AG09309 (cell line): ENCODE data around the gene NCKAP1.

Experiments
- DNase-seq: peaks from one replicate; pipeline ENCODE4 v3.0.0-alpha.2; 2010; ENCODE audit warnings: low read depth
- H3K4me3 ChIP-seq: 2 replicates; pipeline ENCODE4 v1.5.1; 2011; ENCODE audit warnings: mild to moderate bottlenecking, low read depth, low read length, moderate library complexity; ENCODE audit not compliant: control insufficient read depth
- TF ChIP-seq, protein P1 (sequence below): IDR thresholded peaks from 2 replicates; pipeline ENCODE4 v1.5.1; 2011; ENCODE audit warnings: mild to moderate bottlenecking, low read depth, low read length, inconsistent platforms; ENCODE audit not compliant: insufficient read depth, control insufficient read depth; ENCODE audit errors: missing control alignments

Gene NCKAP1

DNA sequence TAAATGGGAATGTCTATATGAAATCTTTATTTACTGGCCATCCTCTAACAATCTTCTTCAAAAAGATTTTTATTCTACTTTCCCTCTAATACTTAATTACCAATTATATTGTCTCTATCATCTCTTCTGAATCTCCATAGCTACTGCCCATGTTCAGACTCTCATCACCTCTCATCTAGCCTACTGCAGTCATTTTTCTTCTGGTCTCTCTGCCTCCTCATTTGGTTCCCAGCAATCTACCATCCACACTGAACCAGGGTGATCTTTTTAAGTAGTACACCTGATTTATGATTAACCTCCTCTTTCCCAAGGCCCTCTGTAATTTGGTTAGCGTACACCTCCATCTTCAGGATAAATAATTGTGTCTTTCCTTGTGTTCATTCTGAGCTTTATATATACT, 57.6 kb downstream of the NCKAP1 start:
- TF ChIP-seq, protein P1, sequence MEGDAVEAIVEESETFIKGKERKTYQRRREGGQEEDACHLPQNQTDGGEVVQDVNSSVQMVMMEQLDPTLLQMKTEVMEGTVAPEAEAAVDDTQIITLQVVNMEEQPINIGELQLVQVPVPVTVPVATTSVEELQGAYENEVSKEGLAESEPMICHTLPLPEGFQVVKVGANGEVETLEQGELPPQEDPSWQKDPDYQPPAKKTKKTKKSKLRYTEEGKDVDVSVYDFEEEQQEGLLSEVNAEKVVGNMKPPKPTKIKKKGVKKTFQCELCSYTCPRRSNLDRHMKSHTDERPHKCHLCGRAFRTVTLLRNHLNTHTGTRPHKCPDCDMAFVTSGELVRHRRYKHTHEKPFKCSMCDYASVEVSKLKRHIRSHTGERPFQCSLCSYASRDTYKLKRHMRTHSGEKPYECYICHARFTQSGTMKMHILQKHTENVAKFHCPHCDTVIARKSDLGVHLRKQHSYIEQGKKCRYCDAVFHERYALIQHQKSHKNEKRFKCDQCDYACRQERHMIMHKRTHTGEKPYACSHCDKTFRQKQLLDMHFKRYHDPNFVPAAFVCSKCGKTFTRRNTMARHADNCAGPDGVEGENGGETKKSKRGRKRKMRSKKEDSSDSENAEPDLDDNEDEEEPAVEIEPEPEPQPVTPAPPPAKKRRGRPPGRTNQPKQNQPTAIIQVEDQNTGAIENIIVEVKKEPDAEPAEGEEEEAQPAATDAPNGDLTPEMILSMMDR: no peak
- no peak for DNase-seq

DNA sequence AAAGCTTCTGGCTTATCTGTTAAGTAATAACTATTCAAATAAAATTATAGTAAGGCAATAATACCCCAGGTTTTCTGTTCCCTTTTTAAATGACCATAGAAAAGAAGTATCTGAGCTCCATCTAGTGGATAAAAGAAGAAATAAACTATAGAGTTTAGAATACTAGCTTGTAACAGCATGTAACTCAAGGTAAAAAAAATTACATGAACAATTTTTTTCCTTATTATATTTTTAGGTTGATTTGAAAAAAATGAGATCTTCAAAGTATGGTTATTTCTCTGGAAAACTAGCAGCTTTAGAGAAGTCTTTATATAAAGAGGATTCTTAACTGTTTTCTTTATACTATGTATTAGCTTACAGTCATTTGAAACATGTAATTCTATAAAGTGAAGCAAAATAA, 58.1 kb downstream of the NCKAP1 start:
- peak; percentile 11 for DNase-seq
- H3K4me3 ChIP-seq: no peak overlapping the region
- TF ChIP-seq, protein P1: peak; percentile 30

More for the DNA sequence above, 57.6 kb downstream of the NCKAP1 start:
- H3K4me3 ChIP-seq: no peak overlapping the region

DNA sequence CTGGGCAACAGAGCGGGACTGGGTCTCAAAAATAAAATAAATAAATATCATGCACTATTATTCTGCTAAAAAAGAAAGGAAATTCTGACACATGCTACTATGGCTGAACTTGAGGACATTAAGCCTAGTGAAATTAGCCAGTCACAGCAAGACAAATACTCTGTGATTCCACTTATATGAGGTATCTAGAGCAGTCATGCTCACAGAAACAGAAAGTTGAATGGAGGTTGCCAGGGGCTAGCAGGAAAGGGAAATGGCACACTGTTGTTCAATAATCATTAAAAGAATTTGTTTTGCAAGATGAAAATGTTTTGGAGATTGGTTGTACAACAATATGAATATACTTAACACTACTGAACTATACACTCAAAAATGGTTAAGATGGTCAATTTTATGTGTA, 60.8 kb downstream of the NCKAP1 start:
- TF ChIP-seq, protein P1: no peak
- no peak overlapping the region for H3K4me3 ChIP-seq
- DNase-seq: no peak

DNA sequence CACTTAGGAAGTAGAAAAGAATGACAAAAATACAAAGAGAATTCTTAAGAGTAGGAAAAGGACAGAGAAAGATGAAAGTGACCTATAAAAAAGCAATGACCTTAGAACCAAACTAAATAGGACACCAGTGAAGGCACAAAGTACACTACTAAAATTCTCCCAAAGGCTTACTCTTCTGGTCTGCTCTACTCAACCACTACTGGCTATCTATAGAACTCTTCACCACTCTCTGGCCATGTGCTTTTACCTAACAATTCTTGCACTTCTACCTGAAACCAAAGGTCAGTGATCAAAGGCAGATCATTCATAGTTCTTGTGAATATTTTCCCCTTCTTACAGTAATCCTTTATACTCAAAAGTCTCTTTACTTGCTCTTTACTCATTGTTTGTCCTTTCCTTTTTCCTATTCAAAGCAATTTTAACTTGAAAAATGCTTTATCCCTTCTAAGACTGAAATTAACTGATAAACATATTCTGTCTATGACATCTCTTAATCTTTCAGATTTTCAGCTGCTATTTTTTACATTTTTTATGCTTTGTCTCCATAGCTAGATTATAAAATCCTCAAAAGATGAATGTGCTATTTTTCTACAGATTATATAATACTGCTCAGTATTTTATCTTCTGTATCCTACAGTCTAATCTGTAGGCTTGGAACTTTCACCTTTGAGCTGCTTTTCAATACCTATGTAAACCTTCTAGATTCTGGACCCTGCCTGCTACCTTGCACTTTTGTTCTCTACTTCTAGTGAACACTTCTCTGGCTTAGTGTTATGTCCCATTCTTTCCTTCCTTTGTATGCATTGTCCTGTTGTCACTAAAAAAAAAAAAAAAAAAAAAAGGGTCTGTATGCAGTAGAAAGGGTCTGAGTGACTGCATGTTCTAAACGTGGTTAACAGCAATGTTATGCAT, 64.6 kb downstream of the NCKAP1 start:
- H3K4me3 ChIP-seq: no peak overlapping the region
- no peak for DNase-seq
- TF ChIP-seq, protein P1: no peak

DNA sequence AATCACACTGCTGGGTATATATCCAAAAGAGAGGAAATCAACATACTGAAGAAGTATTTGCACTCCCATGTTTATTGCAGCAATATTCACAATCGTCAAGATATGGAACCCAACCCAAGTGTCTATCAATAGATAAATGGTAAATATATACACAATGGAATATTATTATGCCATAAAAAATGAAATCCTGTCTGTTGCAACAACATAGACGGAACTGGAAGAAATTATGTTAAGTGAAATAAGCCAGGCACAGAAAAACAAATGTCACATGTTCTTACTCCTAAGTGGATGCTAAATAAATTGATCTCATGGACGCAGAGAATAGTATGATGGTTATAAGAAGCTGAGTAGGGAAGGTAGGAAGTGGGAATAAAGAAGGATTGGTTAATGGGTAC, 65.7 kb downstream of the NCKAP1 start:
- TF ChIP-seq, protein P1: no peak
- H3K4me3 ChIP-seq: no peak overlapping the region
- DNase-seq: no peak

DNA sequence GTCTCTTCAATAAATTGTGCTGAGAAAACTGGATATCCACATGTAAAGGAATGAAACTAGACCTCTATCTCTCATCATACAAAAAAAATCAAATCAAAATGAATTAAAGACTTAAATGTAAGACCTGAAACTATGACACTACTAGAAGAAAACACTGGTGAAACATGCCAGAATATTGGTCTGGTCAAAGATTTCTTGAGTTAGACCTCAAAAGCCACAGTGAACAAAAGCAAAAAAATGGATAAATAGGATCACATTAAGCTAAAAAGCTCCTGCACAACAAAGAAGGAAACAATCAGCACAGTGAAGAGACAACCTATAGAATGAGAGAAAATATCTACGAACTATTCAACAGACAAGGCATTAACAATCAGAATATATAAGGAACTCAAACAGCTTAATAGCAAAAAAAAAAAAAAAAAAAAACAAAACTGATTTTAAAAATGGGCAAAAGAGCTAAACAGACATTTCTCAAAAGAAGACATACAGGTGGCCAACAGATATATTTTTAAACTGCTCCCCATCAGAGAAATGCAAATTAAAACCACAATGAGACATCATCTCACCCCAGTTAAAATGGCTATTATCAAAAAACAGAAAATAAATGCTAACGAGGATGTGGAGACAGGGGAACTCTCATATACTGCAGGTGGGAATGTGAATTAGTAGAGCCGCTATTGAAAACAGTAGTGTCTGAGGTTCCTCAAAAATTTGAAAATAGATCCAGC, 66.3 kb downstream of the NCKAP1 start:
- no peak overlapping the region for H3K4me3 ChIP-seq
- no peak for DNase-seq
- TF ChIP-seq, protein P1: no peak
